Stimulated activated CD4-positive, alpha-beta T cell treated with anti-CD3 and anti-CD28 coated beads, Interleukin-15, amount 100 ng/mL, for 1 hour (primary cell): ENCODE measurements around the gene PHC2.
"Not testable (repeated sequence)": the region's sequence is repeated elsewhere in the genome, so short reads cannot be mapped to it uniquely, and the experiment has no call there.

Source experiments
- DNase-seq, 2 donors: peaks; one replicate each; pipeline ENCODE4 v3.0.0-alpha.2; 2020; ENCODE audit warnings: low read depth in 1 of 2, low spot score in 1 of 2

Gene PHC2

GRCh38 chr1:33317354-33317753 lies 113.5 kb downstream of the PHC2 start:
- no peak for DNase-seq

GRCh38 chr1:33316601-33317000 lies 114.3 kb downstream of the PHC2 start:
- no peak for DNase-seq

GRCh38 chr1:33314416-33314815 lies 116.5 kb downstream of the PHC2 start:
- no peak for DNase-seq

- DNase-seq, result no peak
Measured at GRCh38 chr1:33312413-33312749, 118.5 kb downstream of the PHC2 start.

- DNase-seq, result no peak
Measured at GRCh38 chr1:33311706-33312412, 119.0 kb downstream of the PHC2 start.

GRCh38 chr1:33310702-33311101 lies 120.2 kb downstream of the PHC2 start:
- DNase-seq, result no peak

GRCh38 chr1:33309351-33309750 lies 121.5 kb downstream of the PHC2 start:
- DNase-seq, result not testable (repeated sequence)

GRCh38 chr1:33307494-33307864 lies 123.4 kb downstream of the PHC2 start:
- DNase-seq, result no peak

- DNase-seq, result no peak
Measured at GRCh38 chr1:33306653-33307493, 124.0 kb downstream of the PHC2 start.

- DNase-seq, result no peak
Measured at GRCh38 chr1:33305816-33306652, 124.9 kb downstream of the PHC2 start.

GRCh38 chr1:33305016-33305415 lies 125.9 kb downstream of the PHC2 start:
- no peak for DNase-seq

GRCh38 chr1:33302325-33302724 lies 128.6 kb downstream of the PHC2 start:
- no peak for DNase-seq

GRCh38 chr1:33301273-33301984 lies 129.5 kb downstream of the PHC2 start:
- no peak for DNase-seq

- no peak for DNase-seq
Measured at GRCh38 chr1:33300673-33301072, 130.2 kb downstream of the PHC2 start.

GRCh38 chr1:33299461-33300155 lies 131.3 kb downstream of the PHC2 start:
- no peak for DNase-seq

GRCh38 chr1:33298623-33299277 lies 132.1 kb downstream of the PHC2 start:
- DNase-seq, result peak; percentile 21 to 43

GRCh38 chr1:33297911-33298622 lies 132.8 kb downstream of the PHC2 start:
- no peak for DNase-seq

GRCh38 chr1:33296824-33297223 lies 134.1 kb downstream of the PHC2 start:
- DNase-seq, result no peak

GRCh38 chr1:33296082-33296458 lies 134.8 kb downstream of the PHC2 start:
- DNase-seq, result no peak
